ENCODE data around the gene ZDHHC5. TPM values are rescaled to one million over a fixed set of nuclear protein-coding genes. Genes with fewer than 3 reads are reported as not detected.

Gene ZDHHC5
- total RNA-seq, 1 donor from 2014 or later: 64.4 TPM

DNA sequence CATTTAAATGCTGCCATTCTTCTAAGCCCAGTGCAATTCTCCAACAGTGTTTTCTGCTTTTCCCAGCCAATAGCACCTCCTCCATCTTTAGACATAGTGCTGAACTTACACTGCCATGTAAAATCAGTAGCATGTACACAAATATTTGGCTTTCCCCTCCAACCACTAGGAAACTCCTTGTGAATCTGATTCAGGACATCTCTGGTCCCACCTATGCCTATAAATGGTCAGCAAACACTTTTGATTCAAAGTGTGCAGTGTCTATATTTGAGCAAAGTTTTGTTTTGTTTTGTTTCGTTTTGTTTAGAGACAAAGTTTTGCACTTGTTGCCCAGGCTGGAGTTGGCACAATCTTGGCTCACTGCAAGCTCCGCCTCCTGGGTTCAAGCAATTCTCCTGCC, 43.0 kb upstream of the ZDHHC5 start:
- Histone ChIP-seq H3K4me1 (no peaks in the 10 kb centered on the region), H3K27ac (no peak overlapping the region), H3K9me3 (no peaks in the 10 kb centered on the region), H3K4me3 (no peak overlapping the region), H3K27me3 (ENCODE audit: low read depth) (no peaks in the 10 kb centered on the region), H3K36me3 (no peaks in the 10 kb centered on the region)
- TF ChIP-seq, protein P1, sequence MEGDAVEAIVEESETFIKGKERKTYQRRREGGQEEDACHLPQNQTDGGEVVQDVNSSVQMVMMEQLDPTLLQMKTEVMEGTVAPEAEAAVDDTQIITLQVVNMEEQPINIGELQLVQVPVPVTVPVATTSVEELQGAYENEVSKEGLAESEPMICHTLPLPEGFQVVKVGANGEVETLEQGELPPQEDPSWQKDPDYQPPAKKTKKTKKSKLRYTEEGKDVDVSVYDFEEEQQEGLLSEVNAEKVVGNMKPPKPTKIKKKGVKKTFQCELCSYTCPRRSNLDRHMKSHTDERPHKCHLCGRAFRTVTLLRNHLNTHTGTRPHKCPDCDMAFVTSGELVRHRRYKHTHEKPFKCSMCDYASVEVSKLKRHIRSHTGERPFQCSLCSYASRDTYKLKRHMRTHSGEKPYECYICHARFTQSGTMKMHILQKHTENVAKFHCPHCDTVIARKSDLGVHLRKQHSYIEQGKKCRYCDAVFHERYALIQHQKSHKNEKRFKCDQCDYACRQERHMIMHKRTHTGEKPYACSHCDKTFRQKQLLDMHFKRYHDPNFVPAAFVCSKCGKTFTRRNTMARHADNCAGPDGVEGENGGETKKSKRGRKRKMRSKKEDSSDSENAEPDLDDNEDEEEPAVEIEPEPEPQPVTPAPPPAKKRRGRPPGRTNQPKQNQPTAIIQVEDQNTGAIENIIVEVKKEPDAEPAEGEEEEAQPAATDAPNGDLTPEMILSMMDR (IDR thresholded peaks at IDR 0.05): no peak
- intact Hi-C loops (cut with DNase I): no loop called here
- ATAC-seq (no peak), DNase-seq (no peak)

DNA sequence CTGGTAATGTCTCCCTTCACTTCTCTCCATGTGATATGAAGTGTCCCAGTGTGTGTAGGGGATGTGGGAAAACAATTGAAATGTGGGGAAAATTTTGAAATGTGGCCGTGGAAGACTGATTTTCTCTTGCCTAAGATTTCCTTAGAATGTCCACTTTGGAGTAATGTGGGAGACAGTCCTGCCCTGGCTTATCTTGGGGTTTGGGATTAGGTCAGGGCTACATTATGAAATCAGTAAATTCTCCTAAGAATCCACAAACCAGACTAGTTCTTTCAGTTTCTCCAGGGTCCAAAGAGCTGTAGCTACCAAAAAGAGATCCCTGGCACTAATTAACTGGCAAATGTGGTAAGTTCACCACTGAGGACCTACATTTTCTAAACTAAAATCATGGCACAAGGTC, 41.0 kb upstream of the ZDHHC5 start:
- H3K9me3 ChIP-seq: no peaks in the 10 kb centered on the region
- H3K36me3 ChIP-seq: no peaks in the 10 kb centered on the region
- TF ChIP-seq, protein P1 (IDR thresholded peaks at IDR 0.05): no peak
- H3K27ac ChIP-seq: no peak overlapping the region
- intact Hi-C loops (cut with DNase I): no loop called here
- H3K4me3 ChIP-seq: no peak overlapping the region
- H3K27me3 ChIP-seq (ENCODE audit: low read depth): no peaks in the 10 kb centered on the region
- H3K4me1 ChIP-seq: no peaks in the 10 kb centered on the region
- no peak for ATAC-seq
- DNase-seq: no peak

DNA sequence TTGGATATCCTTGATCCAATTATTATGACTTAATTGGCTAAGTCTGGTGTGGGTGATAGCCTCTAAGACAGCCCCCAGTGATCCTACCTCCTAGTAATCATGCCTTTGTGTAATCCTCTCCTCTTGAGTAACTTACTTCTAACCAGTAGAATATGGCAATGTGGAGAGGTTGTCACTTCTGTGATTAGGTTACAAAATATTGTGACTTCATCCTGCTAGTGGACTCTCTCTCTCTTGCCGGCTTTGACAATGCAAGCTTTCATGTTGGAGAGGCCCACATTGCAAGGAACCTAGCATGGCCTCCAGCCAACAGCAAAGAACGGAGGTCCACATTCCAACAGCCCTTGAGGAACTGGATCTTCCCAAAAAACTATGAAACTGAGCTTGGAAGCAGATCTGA, 37.7 kb upstream of the ZDHHC5 start:
- intact Hi-C loops (cut with DNase I): no loop called here
- no peaks in the 10 kb centered on the region for H3K9me3 ChIP-seq
- ATAC-seq (no peak), DNase-seq (no peak)
- H3K4me1 ChIP-seq: no peaks in the 10 kb centered on the region
- H3K27me3 ChIP-seq (ENCODE audit: low read depth): no peaks in the 10 kb centered on the region
- H3K4me3 ChIP-seq: no peak overlapping the region
- H3K27ac ChIP-seq: no peak overlapping the region
- TF ChIP-seq, protein P1 (IDR thresholded peaks at IDR 0.05): no peak
- H3K36me3 ChIP-seq: no peaks in the 10 kb centered on the region

DNA sequence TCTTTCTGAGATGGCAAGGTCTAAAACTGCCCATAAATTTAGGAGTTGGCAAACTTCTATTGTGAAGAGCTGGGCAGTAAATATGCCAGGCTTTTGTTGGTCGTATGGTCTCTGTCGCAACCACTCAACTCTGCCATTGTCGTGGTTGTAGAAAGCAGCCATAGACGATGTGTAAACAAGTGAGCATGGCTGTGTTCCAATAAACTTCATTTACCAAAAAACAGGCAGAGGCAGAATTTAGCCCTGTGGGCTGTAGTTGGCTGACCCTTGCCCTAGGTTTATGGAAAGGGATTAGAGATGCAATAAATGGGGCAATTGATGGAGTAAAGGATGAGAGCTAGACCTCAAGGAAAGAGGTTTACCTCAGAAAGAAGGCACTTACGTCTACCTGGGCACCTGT, 35.8 kb upstream of the ZDHHC5 start:
- DNase-seq: no peak
- TF ChIP-seq, protein P1 (IDR thresholded peaks at IDR 0.05): no peak
- no peak overlapping the region for H3K27ac ChIP-seq
- intact Hi-C loops (cut with DNase I): no loop called here
- no peaks in the 10 kb centered on the region for H3K9me3 ChIP-seq
- H3K4me1 ChIP-seq: no peaks in the 10 kb centered on the region
- no peaks in the 10 kb centered on the region for H3K36me3 ChIP-seq
- H3K27me3 ChIP-seq (ENCODE audit: low read depth): no peaks in the 10 kb centered on the region
- no peak for ATAC-seq
- no peak overlapping the region for H3K4me3 ChIP-seq

DNA sequence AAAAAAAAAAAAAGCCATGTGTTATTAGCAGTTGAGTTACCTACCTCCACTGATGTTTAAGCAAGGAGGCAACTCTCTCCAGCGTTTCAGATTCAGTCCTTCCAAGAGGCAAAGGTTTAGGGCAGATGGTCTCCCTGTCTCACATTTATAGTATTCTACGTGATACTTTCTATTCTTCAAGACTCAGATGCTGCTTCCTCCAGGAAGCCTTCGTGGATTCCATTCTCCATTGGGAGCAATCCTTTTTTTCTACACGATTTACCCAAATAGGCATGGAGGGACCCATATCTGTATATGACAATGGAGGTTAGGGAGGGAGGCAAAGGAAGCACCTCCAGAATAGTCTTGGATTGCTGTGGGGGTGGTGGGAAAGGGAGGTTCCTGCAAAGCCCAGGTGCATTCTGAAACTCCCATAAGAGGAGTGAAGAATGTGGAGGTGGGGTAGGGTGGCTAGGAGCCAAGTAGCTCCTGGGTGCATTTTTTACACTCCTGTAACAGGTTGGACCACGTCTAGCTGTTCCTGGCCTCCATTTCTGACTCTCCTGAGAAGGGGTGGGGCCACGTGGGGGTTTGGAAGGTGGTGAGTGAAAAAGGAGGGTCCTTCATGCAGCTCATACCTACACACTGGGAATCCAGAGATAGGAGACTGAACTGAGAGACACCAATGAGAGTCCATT, 34.4 kb upstream of the ZDHHC5 start:
- no peak for DNase-seq
- intact Hi-C loops (cut with DNase I): no loop called here

More for the DNA sequence above, 34.4 kb upstream of the ZDHHC5 start:
- TF ChIP-seq, protein P1 (IDR thresholded peaks at IDR 0.05): no peak
- Histone ChIP-seq H3K27me3 (ENCODE audit: low read depth) (no peaks in the 10 kb centered on the region), H3K36me3 (no peaks in the 10 kb centered on the region), H3K27ac (no peak overlapping the region), H3K4me1 (peaks cover 7% of the 10 kb centered on the region), H3K4me3 (no peak overlapping the region), H3K9me3 (no peaks in the 10 kb centered on the region)
- ATAC-seq: no peak
